Dendritic cell treated with granulocyte-macrophage colony-stimulating factor and Interleukin-4, amounts not matched to agents 40 ng/mL and 50 ng/mL, for 4 days (primary cell): ENCODE results near the gene TMEM132D.

Experiments
- H3K27ac Mint-ChIP-seq: one replicate; pipeline ENCODE4 v1.8.0; 2022; ENCODE audit warnings: mild to moderate bottlenecking, mixed read lengths
- H3K27me3 Mint-ChIP-seq: one replicate; pipeline ENCODE4 v1.8.0; 2022; ENCODE audit warnings: mild to moderate bottlenecking, mixed read lengths
- H3K36me3 Mint-ChIP-seq: one replicate; pipeline ENCODE4 v1.8.0; 2022; ENCODE audit warnings: low read depth, mixed read lengths
- H3K4me1 Mint-ChIP-seq: one replicate; pipeline ENCODE4 v1.8.0; 2022; ENCODE audit warnings: low read depth, mixed read lengths
- H3K4me3 Mint-ChIP-seq: one replicate; pipeline ENCODE4 v1.8.0; 2022; ENCODE audit warnings: mild to moderate bottlenecking, moderate library complexity, mixed read lengths
- H3K9me3 Mint-ChIP-seq: one replicate; pipeline ENCODE4 v1.8.0; 2022; ENCODE audit warnings: mixed read lengths
- intact Hi-C: fragments of 100-400 bp; cut with micrococcal nuclease; formaldehyde crosslinking; loops from one replicate; pipeline ENCODE4 v1.15.0; 2022

Gene TMEM132D

DNA sequence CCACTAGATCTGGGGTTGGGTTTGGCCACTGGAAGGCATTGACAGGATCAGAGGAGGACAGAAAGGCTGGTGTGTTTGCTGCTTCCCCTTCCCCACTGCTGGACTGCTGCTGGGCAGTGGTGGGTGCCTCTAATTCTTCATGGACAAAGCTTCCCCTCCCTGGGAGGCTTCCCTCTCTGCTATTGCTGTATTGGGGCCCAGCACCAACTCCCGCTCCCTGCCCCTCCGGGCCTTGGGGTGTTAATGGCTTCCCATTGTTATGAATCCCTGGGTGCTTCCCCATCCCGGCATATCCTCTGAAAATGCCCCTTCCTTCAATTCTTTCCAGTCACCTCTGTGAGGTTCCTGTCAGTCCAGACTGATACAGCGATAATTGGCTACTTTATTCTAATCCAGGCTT is 740.4 kb downstream of the TMEM132D start:
- no peaks in the 10 kb centered on the region for H3K36me3 Mint-ChIP-seq
- peaks cover 22% of the 10 kb centered on the region for H3K9me3 Mint-ChIP-seq
- no peak overlapping the region for H3K27ac Mint-ChIP-seq
- H3K27me3 Mint-ChIP-seq = no peaks in the 10 kb centered on the region
- H3K4me1 Mint-ChIP-seq = no peaks in the 10 kb centered on the region
- intact Hi-C loops = no loop called here
- no peak overlapping the region for H3K4me3 Mint-ChIP-seq

DNA sequence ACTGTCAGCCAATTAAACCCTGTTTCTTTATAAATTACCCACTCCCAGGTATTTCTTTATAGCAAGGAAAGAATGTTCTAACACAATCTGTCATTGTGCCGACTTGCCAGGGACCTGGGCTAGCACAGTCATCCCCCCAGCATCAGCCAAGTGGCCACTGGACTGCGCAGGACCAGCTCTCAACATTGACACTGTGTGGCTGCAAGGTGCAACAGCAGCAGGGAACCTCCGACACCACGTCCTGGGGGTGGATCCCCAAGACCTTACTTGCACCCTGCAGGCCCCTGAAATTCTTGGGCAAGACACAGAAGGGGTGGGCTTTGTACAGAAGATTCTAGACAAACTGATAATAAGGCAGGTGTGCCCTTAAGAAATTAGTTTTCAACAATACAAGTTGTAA is 741.0 kb downstream of the TMEM132D start:
- H3K27me3 Mint-ChIP-seq = no peaks in the 10 kb centered on the region
- no peak overlapping the region for H3K27ac Mint-ChIP-seq
- peaks cover 22% of the 10 kb centered on the region for H3K9me3 Mint-ChIP-seq
- H3K4me3 Mint-ChIP-seq = no peak overlapping the region
- intact Hi-C loops = no loop called here
- no peaks in the 10 kb centered on the region for H3K36me3 Mint-ChIP-seq
- no peaks in the 10 kb centered on the region for H3K4me1 Mint-ChIP-seq

DNA sequence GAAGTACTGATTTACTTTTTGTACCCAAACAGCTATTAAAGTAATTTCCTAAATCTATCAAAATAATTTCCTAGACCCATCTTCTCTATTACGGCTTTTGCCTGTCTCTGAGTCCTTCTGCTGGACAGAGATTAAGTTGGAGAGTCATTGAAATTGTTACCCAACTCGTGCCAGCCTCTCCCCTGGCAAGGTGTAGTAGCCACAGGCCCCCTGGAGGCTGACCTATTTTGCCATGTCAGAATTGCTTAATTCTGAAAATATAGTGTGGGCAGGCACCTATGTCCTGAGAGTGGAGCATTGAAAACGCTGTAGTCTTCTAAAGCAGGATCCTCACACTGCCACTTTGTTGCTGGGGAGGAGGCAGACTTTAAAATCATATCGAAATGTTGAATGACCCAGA is 742.3 kb downstream of the TMEM132D start:
- Mint-ChIP-seq H3K9me3 (peaks cover 22% of the 10 kb centered on the region), H3K4me1 (no peaks in the 10 kb centered on the region), H3K27ac (no peak overlapping the region), H3K27me3 (no peaks in the 10 kb centered on the region), H3K36me3 (no peaks in the 10 kb centered on the region), H3K4me3 (no peak overlapping the region)
- intact Hi-C loops = no loop called here

DNA sequence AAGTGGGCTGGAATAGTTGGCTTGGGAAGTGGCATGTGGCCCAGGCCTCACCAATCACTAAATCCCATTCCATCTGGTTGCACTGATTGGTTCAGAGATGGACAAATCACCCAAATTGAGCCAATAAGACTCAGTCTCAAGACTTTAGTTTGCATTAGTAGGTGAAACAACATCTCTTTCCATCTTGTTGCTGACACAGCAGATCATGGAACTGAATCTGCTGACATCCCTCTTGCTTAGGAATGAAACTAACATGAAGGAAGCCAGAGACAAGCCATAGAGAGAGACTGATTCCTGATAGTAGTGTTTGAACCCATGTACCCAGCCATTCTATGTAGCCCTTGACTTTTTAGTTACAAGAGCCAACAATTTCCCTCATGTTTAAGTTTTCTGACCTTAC is 743.5 kb downstream of the TMEM132D start:
- Mint-ChIP-seq H3K27me3 (no peaks in the 10 kb centered on the region), H3K36me3 (no peaks in the 10 kb centered on the region), H3K27ac (no peak overlapping the region), H3K9me3 (peaks cover 22% of the 10 kb centered on the region), H3K4me3 (no peak overlapping the region), H3K4me1 (no peaks in the 10 kb centered on the region)
- intact Hi-C loops = no loop called here

DNA sequence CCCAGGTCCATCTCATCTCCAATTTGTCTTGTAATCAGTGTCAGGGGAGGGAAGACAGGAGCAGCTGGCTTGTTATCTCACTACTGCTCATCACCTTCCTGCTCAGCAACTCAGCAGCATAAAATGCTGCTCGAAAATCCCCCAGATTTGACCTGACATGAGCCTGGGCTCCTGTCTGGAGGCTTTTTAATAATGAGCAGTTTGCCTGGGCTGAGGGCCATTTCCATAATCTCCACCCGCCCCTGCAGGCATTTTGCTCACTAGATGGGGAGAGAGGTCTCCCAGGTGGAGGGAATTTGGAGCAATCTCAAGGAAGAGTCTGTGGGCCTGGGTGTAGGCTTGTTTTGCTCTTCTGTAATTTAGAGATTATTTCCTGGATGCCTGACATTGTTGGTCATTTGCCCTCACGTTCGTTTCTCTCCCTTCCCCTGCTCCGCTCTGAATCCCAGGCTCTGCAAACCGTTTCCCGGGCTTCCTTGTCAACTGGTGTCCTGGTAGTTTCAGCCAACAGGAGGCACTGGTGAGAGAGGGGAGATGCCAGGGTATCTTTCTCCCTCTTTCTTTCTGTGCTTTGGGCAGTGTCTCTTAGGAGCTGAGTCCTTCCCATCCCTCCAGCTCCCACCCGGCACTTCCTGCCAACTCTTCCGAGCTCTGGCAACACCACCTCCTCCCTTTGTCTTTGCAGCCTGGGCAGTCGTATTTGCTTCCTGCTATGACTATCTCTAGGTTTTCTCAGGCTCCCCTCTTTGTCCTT is 751.3 kb downstream of the TMEM132D start:
- Mint-ChIP-seq H3K4me3 (no peak overlapping the region), H3K27me3 (no peaks in the 10 kb centered on the region), H3K4me1 (no peaks in the 10 kb centered on the region), H3K27ac (no peak overlapping the region), H3K9me3 (no peaks in the 10 kb centered on the region), H3K36me3 (no peaks in the 10 kb centered on the region)
- intact Hi-C loops = no loop called here

DNA sequence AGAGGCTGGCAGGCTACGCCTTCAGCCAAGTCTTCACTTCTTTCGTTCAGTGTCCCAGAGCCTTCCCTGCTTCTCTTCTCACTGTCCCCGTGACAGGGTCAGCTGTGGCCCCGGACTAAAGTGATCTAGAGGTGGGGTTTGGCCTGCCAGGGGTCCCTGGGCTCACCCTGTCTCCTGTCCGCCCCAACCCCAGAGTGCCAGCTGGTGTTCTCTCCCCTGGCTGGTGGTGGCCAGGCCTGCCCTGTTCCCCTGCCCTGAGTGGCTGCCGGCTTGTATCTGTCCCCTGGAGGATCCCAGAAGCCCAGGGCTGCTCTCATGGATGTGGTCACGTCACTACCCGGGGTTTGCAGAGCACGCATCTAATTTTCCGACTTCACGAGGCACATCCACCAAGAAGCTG is 753.1 kb downstream of the TMEM132D start:
- no peaks in the 10 kb centered on the region for H3K9me3 Mint-ChIP-seq
- no peaks in the 10 kb centered on the region for H3K27me3 Mint-ChIP-seq
- H3K4me3 Mint-ChIP-seq = no peak overlapping the region
- H3K27ac Mint-ChIP-seq = no peak overlapping the region
- no peaks in the 10 kb centered on the region for H3K36me3 Mint-ChIP-seq
- intact Hi-C loops = no loop called here
- H3K4me1 Mint-ChIP-seq = no peaks in the 10 kb centered on the region

DNA sequence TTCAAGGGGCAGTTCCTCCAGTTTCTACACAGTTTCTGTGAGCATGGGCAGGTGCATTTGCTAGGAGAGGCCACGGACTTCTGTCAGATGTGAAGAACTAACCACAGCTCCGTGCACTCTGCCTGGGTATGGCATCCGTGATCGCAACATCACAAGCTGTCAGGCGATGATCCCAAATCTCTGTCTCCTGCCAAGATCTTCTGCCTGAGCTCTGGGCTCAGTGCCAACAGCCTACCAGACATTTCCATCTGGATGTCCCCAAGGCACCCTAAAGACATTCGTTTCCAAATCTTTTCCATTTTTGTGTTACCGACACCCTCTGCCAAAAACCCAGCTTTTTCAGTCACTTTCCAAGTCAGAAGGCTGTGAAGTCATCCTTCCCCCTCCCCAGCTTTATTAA is 758.4 kb downstream of the TMEM132D start:
- Mint-ChIP-seq H3K27ac (no peak overlapping the region), H3K36me3 (no peaks in the 10 kb centered on the region), H3K9me3 (no peaks in the 10 kb centered on the region), H3K27me3 (no peaks in the 10 kb centered on the region), H3K4me3 (no peak overlapping the region), H3K4me1 (no peaks in the 10 kb centered on the region)
- intact Hi-C loops = no loop called here

DNA sequence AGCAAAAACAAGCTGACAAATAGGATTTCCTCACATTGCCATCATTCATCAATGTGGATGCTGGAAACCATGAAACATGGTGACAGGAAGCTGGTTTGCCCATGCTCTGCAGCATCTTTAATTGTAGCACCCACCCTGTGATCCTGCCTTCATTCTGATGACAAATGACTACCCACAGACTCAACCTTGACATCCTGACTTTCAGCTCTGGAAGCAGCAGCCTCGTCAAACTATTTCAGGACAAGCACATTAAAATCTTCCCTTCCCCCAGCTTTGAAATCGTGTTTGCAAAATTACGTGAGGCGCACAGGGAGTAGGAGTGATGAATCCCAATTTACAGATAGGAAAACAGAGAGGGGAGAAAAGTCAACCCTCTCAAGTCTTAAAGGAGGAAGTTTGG is 765.0 kb downstream of the TMEM132D start:
- H3K4me1 Mint-ChIP-seq = no peaks in the 10 kb centered on the region
- intact Hi-C loops = no loop called here
- H3K27ac Mint-ChIP-seq = no peak overlapping the region
- H3K9me3 Mint-ChIP-seq = no peaks in the 10 kb centered on the region
- H3K4me3 Mint-ChIP-seq = no peak overlapping the region
- no peaks in the 10 kb centered on the region for H3K27me3 Mint-ChIP-seq
- H3K36me3 Mint-ChIP-seq = no peaks in the 10 kb centered on the region

DNA sequence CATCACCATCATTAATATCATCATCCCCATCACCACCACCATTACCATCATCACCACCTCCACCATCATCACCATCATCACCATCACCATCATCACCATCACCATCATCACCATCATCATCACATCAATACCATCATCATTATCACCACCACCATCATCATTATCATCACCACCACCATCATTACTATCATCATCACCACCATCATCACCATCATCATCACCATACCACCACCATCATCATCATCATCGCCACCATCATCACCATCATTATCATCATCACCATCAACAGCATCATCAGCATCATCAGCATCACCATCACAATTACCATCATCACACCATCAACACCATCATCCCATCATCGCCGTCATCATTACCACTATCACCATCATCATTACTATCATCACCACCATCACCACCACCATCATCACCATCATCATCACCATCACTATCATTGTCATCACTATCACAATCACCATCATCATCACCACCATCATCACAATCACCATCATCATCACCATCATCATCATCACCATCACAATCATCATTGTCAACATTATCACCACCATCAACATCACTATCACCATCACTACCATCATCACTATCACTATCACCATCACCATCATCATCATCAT is 767.0 kb downstream of the TMEM132D start:
- Mint-ChIP-seq H3K4me3 (no peak overlapping the region), H3K9me3 (no peaks in the 10 kb centered on the region), H3K4me1 (no peaks in the 10 kb centered on the region), H3K27me3 (no peaks in the 10 kb centered on the region), H3K27ac (no peak overlapping the region), H3K36me3 (no peaks in the 10 kb centered on the region)
- intact Hi-C loops = no loop called here

DNA sequence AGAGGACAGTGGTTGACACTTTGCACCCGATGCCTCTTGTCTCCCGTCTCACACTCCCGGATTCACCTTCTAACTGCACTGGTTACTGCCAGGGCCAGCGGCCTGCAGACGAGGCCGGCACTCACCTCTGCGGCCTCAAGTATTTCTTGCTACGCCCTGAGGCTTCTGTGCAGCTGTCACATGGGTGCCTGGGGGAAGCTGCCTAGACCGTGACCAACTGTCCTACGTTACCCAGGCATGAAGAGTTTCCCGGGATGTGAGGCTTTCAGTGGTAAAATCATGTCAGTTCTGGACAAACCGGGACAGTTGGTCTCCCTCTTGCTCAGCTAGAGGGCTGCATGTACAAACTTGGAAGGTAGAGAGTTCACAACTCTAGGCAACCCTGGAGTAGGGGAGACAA is 776.1 kb downstream of the TMEM132D start:
- Mint-ChIP-seq H3K27me3 (no peaks in the 10 kb centered on the region), H3K27ac (no peak overlapping the region), H3K4me1 (no peaks in the 10 kb centered on the region), H3K4me3 (no peak overlapping the region), H3K9me3 (peaks cover 23% of the 10 kb centered on the region), H3K36me3 (no peaks in the 10 kb centered on the region)
- intact Hi-C loops = no loop called here

DNA sequence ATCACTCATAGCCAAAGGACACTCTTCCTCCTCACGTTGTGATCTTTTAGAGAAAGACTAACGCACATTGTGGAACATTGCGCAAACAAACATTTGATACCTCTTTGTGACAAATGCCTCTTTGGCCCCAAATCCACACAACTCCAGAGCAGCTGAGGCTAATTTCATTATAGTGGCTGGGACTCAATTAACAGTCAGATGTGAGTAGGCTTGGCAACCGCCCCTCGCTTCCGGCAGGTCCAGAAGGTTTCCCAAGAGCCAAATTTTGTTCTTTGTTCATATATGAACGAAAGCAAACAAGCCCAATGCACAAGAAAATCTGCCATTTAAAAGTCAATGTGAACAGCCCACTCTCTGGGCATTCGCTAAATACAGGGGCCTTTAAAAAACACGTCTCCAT is 776.6 kb downstream of the TMEM132D start:
- no peak overlapping the region for H3K27ac Mint-ChIP-seq
- H3K27me3 Mint-ChIP-seq = no peaks in the 10 kb centered on the region
- intact Hi-C loops = no loop called here
- H3K4me1 Mint-ChIP-seq = no peaks in the 10 kb centered on the region
- H3K9me3 Mint-ChIP-seq = peaks cover 23% of the 10 kb centered on the region
- H3K4me3 Mint-ChIP-seq = no peak overlapping the region
- H3K36me3 Mint-ChIP-seq = no peaks in the 10 kb centered on the region

DNA sequence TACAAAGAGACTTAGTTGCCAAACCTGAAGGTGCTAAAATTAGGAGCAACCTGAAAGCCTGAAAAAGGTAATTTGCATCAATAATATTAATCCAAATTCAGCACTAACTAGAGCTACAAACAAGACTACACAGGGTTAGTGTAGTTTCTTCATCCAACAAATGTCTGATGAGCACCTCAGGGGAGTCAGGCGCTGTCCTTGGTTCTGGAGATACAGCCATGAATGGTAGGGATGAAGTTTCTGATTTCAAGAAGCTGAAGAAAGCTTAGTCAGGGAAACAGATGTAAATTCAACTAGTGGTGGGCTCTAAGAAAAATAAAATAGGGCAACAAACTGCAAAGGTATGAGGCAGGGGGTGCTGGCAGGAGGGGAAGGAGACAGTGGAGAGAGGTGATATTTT is 784.3 kb downstream of the TMEM132D start:
- Mint-ChIP-seq H3K27me3 (no peaks in the 10 kb centered on the region), H3K4me3 (no peak overlapping the region), H3K36me3 (no peaks in the 10 kb centered on the region), H3K27ac (no peak overlapping the region), H3K4me1 (no peaks in the 10 kb centered on the region), H3K9me3 (no peaks in the 10 kb centered on the region)
- intact Hi-C loops = no loop called here

DNA sequence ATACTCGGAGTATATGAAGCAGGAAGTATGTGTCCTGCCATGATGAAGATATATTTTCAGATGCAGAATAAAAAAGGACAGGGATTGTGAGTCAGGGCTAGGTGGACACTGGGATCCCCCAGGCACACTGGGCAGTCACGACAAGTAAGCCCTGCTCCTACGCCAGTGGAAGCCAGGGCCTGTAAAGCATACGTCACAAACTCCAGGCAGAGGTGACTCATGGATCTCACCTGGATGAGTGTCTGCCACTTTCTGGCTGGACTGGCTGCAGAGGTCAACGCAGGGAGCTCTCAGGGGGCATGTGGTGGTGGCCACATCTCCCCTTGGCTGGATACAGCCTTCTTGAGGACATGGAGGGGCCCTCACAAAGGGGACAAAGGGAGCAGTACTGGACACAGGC is 788.3 kb downstream of the TMEM132D start:
- H3K9me3 Mint-ChIP-seq = no peaks in the 10 kb centered on the region
- H3K4me3 Mint-ChIP-seq = no peak overlapping the region
- intact Hi-C loops = no loop called here
- H3K36me3 Mint-ChIP-seq = no peaks in the 10 kb centered on the region
- no peak overlapping the region for H3K27ac Mint-ChIP-seq
- H3K27me3 Mint-ChIP-seq = no peaks in the 10 kb centered on the region
- H3K4me1 Mint-ChIP-seq = no peaks in the 10 kb centered on the region

DNA sequence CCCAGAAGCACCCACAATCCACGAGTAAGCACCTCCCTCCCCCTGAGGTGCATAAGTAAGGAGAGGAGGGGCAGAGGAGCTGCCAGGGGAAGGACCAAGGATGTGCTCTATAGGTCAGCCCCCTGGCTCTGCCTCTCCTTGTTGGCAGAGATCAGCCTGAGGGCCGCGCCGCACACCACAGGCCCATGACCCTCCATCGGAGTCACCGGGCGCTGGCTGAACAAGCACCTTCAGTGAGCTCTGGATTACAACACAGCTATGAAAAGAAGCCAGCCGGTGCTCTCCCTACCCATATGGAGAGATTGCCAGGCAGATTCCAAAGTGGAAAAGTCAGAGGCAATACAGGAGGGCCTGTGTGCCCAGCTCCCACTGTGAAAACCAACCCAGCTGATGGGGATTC is 793.2 kb downstream of the TMEM132D start:
- intact Hi-C loops = no loop called here
- Mint-ChIP-seq H3K36me3 (no peaks in the 10 kb centered on the region), H3K27ac (no peak overlapping the region), H3K4me3 (no peak overlapping the region), H3K4me1 (no peaks in the 10 kb centered on the region), H3K9me3 (no peaks in the 10 kb centered on the region), H3K27me3 (no peaks in the 10 kb centered on the region)
